ENCODE results near the gene MFSD12. TPM values are rescaled to one million over a fixed set of nuclear protein-coding genes. Genes with fewer than 3 reads are reported as not detected.

Gene MFSD12
- polyA plus RNA-seq, 1 donor, result 33.7 TPM

GRCh38 chr19:3521104-3521445, 36.3 kb downstream of the MFSD12 start:
- peak overlapping the region; percentile 15 for H3K27ac ChIP-seq (ENCODE audit: low read length)

GRCh38 chr19:3520166-3521103, 37.0 kb downstream of the MFSD12 start:
- Histone ChIP-seq H3K4me1 (ENCODE audit: control insufficient read depth, insufficient read depth, low read length) (peaks cover 9% of the 10 kb centered on the region), H3K27me3 (ENCODE audit: control insufficient read depth, insufficient read depth, low read length) (no peaks in the 10 kb centered on the region), H3K4me3 (ENCODE audit: low read length) (no peak overlapping the region), H3K9me3 (ENCODE audit: control insufficient read depth, low read depth, low read length) (no peaks in the 10 kb centered on the region), H3K27ac (ENCODE audit: low read length) (peak overlapping the region; percentile 33), H3K36me3 (ENCODE audit: control insufficient read depth, insufficient read depth, low read length) (peaks cover 50% of the 10 kb centered on the region)
- peak in 1 of 2 donors; percentile 73 for DNase-seq
- no CpG with 5 or more reads among the region's 37 CpGs for whole genome bisulfite sequencing (ENCODE audit: insufficient coverage, low lambda C conversion rate)

More at GRCh38 chr19:3521104-3521445, 36.3 kb downstream of the MFSD12 start:
- DNase-seq, result no peak
- Histone ChIP-seq H3K4me1 (ENCODE audit: control insufficient read depth, insufficient read depth, low read length) (peaks cover 9% of the 10 kb centered on the region), H3K27me3 (ENCODE audit: control insufficient read depth, insufficient read depth, low read length) (no peaks in the 10 kb centered on the region), H3K9me3 (ENCODE audit: control insufficient read depth, low read depth, low read length) (no peaks in the 10 kb centered on the region), H3K4me3 (ENCODE audit: low read length) (no peak overlapping the region), H3K36me3 (ENCODE audit: control insufficient read depth, insufficient read depth, low read length) (peaks cover 55% of the 10 kb centered on the region)
- WGBS (ENCODE audit: insufficient coverage, low lambda C conversion rate), result 67% methylated on average over 1 of the region's 7 CpGs

GRCh38 chr19:3519126-3519525, 38.3 kb downstream of the MFSD12 start:
- Histone ChIP-seq H3K9me3 (ENCODE audit: control insufficient read depth, low read depth, low read length) (no peaks in the 10 kb centered on the region), H3K36me3 (ENCODE audit: control insufficient read depth, insufficient read depth, low read length) (peaks cover 45% of the 10 kb centered on the region), H3K4me3 (ENCODE audit: low read length) (no peak overlapping the region), H3K27me3 (ENCODE audit: control insufficient read depth, insufficient read depth, low read length) (no peaks in the 10 kb centered on the region), H3K4me1 (ENCODE audit: control insufficient read depth, insufficient read depth, low read length) (peaks cover 9% of the 10 kb centered on the region), H3K27ac (ENCODE audit: low read length) (no peak overlapping the region)
- no CpG with 5 or more reads among the region's 18 CpGs for WGBS (ENCODE audit: insufficient coverage, low lambda C conversion rate)
- no peak for DNase-seq

- WGBS (ENCODE audit: insufficient coverage, low lambda C conversion rate), result no CpG with 5 or more reads among the region's 2 CpGs
- H3K27me3 ChIP-seq (ENCODE audit: control insufficient read depth, insufficient read depth, low read length), result no peaks in the 10 kb centered on the region
- no peaks in the 10 kb centered on the region for H3K9me3 ChIP-seq (ENCODE audit: control insufficient read depth, low read depth, low read length)
- peaks cover 9% of the 10 kb centered on the region for H3K4me1 ChIP-seq (ENCODE audit: control insufficient read depth, insufficient read depth, low read length)
- peaks cover 44% of the 10 kb centered on the region for H3K36me3 ChIP-seq (ENCODE audit: control insufficient read depth, insufficient read depth, low read length)
- no peak for DNase-seq
- no peak overlapping the region for H3K27ac ChIP-seq (ENCODE audit: low read length)
- no peak overlapping the region for H3K4me3 ChIP-seq (ENCODE audit: low read length)
These were observed 38.7 kb downstream of the MFSD12 start for GRCh38 chr19:3518659-3519058.

GRCh38 chr19:3518255-3518654, 39.1 kb downstream of the MFSD12 start:
- no peaks in the 10 kb centered on the region for H3K27me3 ChIP-seq (ENCODE audit: control insufficient read depth, insufficient read depth, low read length)
- no CpG with 5 or more reads among the region's 10 CpGs for WGBS (ENCODE audit: insufficient coverage, low lambda C conversion rate)

GRCh38 chr19:3517638-3518037, 39.7 kb downstream of the MFSD12 start:
- peaks cover 9% of the 10 kb centered on the region for H3K4me1 ChIP-seq (ENCODE audit: control insufficient read depth, insufficient read depth, low read length)
- no peak overlapping the region for H3K27ac ChIP-seq (ENCODE audit: low read length)
- WGBS (ENCODE audit: insufficient coverage, low lambda C conversion rate), result 100% methylated on average over 1 of the region's 2 CpGs
- no peaks in the 10 kb centered on the region for H3K27me3 ChIP-seq (ENCODE audit: control insufficient read depth, insufficient read depth, low read length)
- H3K9me3 ChIP-seq (ENCODE audit: control insufficient read depth, low read depth, low read length), result no peaks in the 10 kb centered on the region
- peaks cover 40% of the 10 kb centered on the region for H3K36me3 ChIP-seq (ENCODE audit: control insufficient read depth, insufficient read depth, low read length)
- DNase-seq, result no peak
- no peak overlapping the region for H3K4me3 ChIP-seq (ENCODE audit: low read length)

More at GRCh38 chr19:3518255-3518654, 39.1 kb downstream of the MFSD12 start:
- Histone ChIP-seq H3K9me3 (ENCODE audit: control insufficient read depth, low read depth, low read length) (no peaks in the 10 kb centered on the region), H3K36me3 (ENCODE audit: control insufficient read depth, insufficient read depth, low read length) (peaks cover 44% of the 10 kb centered on the region), H3K4me3 (ENCODE audit: low read length) (no peak overlapping the region), H3K27ac (ENCODE audit: low read length) (no peak overlapping the region), H3K4me1 (ENCODE audit: control insufficient read depth, insufficient read depth, low read length) (peaks cover 9% of the 10 kb centered on the region)
- DNase-seq, result no peak

GRCh38 chr19:3516675-3517207, 40.6 kb downstream of the MFSD12 start:
- H3K4me3 ChIP-seq (ENCODE audit: low read length), result no peak overlapping the region
- peaks cover 9% of the 10 kb centered on the region for H3K4me1 ChIP-seq (ENCODE audit: control insufficient read depth, insufficient read depth, low read length)
- WGBS (ENCODE audit: insufficient coverage, low lambda C conversion rate), result no CpG with 5 or more reads among the region's 15 CpGs
- peaks cover 43% of the 10 kb centered on the region for H3K36me3 ChIP-seq (ENCODE audit: control insufficient read depth, insufficient read depth, low read length)
- no peaks in the 10 kb centered on the region for H3K9me3 ChIP-seq (ENCODE audit: control insufficient read depth, low read depth, low read length)
- H3K27me3 ChIP-seq (ENCODE audit: control insufficient read depth, insufficient read depth, low read length), result no peaks in the 10 kb centered on the region
- DNase-seq, result no peak
- no peak overlapping the region for H3K27ac ChIP-seq (ENCODE audit: low read length)

GRCh38 chr19:3515891-3516422, 41.4 kb downstream of the MFSD12 start:
- no CpG with 5 or more reads among the region's 15 CpGs for WGBS (ENCODE audit: insufficient coverage, low lambda C conversion rate)
- Histone ChIP-seq H3K36me3 (ENCODE audit: control insufficient read depth, insufficient read depth, low read length) (peaks cover 49% of the 10 kb centered on the region), H3K4me3 (ENCODE audit: low read length) (no peak overlapping the region), H3K9me3 (ENCODE audit: control insufficient read depth, low read depth, low read length) (no peaks in the 10 kb centered on the region), H3K27ac (ENCODE audit: low read length) (no peak overlapping the region), H3K27me3 (ENCODE audit: control insufficient read depth, insufficient read depth, low read length) (no peaks in the 10 kb centered on the region), H3K4me1 (ENCODE audit: control insufficient read depth, insufficient read depth, low read length) (peaks cover 9% of the 10 kb centered on the region)
- DNase-seq, result no peak

GRCh38 chr19:3514930-3515329, 42.5 kb downstream of the MFSD12 start:
- Histone ChIP-seq H3K27me3 (ENCODE audit: control insufficient read depth, insufficient read depth, low read length) (no peaks in the 10 kb centered on the region), H3K36me3 (ENCODE audit: control insufficient read depth, insufficient read depth, low read length) (peaks cover 51% of the 10 kb centered on the region)
- no peak for DNase-seq

GRCh38 chr19:3513229-3514140, 43.9 kb downstream of the MFSD12 start:
- H3K27me3 ChIP-seq (ENCODE audit: control insufficient read depth, insufficient read depth, low read length), result no peaks in the 10 kb centered on the region
- no peak for DNase-seq
- WGBS (ENCODE audit: insufficient coverage, low lambda C conversion rate), result no CpG with 5 or more reads among the region's 23 CpGs
- H3K4me3 ChIP-seq (ENCODE audit: low read length), result no peak overlapping the region
- H3K36me3 ChIP-seq (ENCODE audit: control insufficient read depth, insufficient read depth, low read length), result peaks cover 52% of the 10 kb centered on the region
- no peaks in the 10 kb centered on the region for H3K9me3 ChIP-seq (ENCODE audit: control insufficient read depth, low read depth, low read length)
- H3K27ac ChIP-seq (ENCODE audit: low read length), result no peak overlapping the region
- peaks cover 3% of the 10 kb centered on the region for H3K4me1 ChIP-seq (ENCODE audit: control insufficient read depth, insufficient read depth, low read length)

More at GRCh38 chr19:3514930-3515329, 42.5 kb downstream of the MFSD12 start:
- H3K4me3 ChIP-seq (ENCODE audit: low read length), result no peak overlapping the region
- no peak overlapping the region for H3K27ac ChIP-seq (ENCODE audit: low read length)
- 79% methylated on average over 4 of the region's 12 CpGs for WGBS (ENCODE audit: insufficient coverage, low lambda C conversion rate)
- H3K9me3 ChIP-seq (ENCODE audit: control insufficient read depth, low read depth, low read length), result no peaks in the 10 kb centered on the region
- peaks cover under 1% of the 10 kb centered on the region for H3K4me1 ChIP-seq (ENCODE audit: control insufficient read depth, insufficient read depth, low read length)

Data from large intestine (tissue), 3 donors.